Nephron (organoid): ENCODE data around the gene MYO1B.
A peak's percentile ranks its signal among the peaks of the same experiment; 100 is the strongest.

Experiments used
- H3K27ac Mint-ChIP-seq, 3 experiments: 2 replicates each; pipeline ENCODE4 v1.8.0; 2020; ENCODE audit warnings: mixed read lengths in 3 of 3, mild to moderate bottlenecking in 2 of 3, moderate library complexity in 1 of 3
- H3K27me3 Mint-ChIP-seq: 2 replicates; pipeline ENCODE4 v1.8.0; 2021; ENCODE audit warnings: low read depth, mild to moderate bottlenecking, moderate library complexity, mixed read lengths
- H3K36me3 Mint-ChIP-seq: 2 replicates; pipeline ENCODE4 v1.8.0; 2020; ENCODE audit warnings: low read depth, mixed read lengths
- H3K4me1 Mint-ChIP-seq: 2 replicates; pipeline ENCODE4 v1.8.0; 2020; ENCODE audit warnings: mixed read lengths
- H3K4me3 Mint-ChIP-seq, 3 experiments: 2 replicates each; pipeline ENCODE4 v1.8.0; 2020; ENCODE audit warnings: mild to moderate bottlenecking in 3 of 3, mixed read lengths in 3 of 3, moderate library complexity in 2 of 3
- H3K9me3 Mint-ChIP-seq: 2 replicates; pipeline ENCODE4 v1.8.0; 2020; ENCODE audit warnings: mixed read lengths
- CTCF ChIP-seq, 3 experiments: fragments of 200-600 bp; sonication (generic); IDR thresholded peaks; one replicate each; pipeline ENCODE4 v1.5.0; 2021; ENCODE audit warnings: antibody characterized with exemption in 3 of 3; ENCODE audit not compliant: unreplicated experiment in 3 of 3

Gene MYO1B

GRCh38 chr2:191234376-191234775 is 10.8 kb upstream of the MYO1B start:
- TF ChIP-seq CTCF (IDR thresholded peaks at IDR 0.05; ENCODE audit: unreplicated experiment in 3 of 3), result no peak
- H3K27ac Mint-ChIP-seq, result no peak overlapping the region
- H3K4me1 Mint-ChIP-seq, result peaks cover 21% of the 10 kb centered on the region
- H3K4me3 Mint-ChIP-seq, result no peak overlapping the region
- H3K36me3 Mint-ChIP-seq, result no peaks in the 10 kb centered on the region
- H3K9me3 Mint-ChIP-seq, result no peaks in the 10 kb centered on the region
- H3K27me3 Mint-ChIP-seq, result no peaks in the 10 kb centered on the region

GRCh38 chr2:191240871-191241270 is 4.3 kb upstream of the MYO1B start:
- H3K36me3 Mint-ChIP-seq, result peaks cover 13% of the 10 kb centered on the region
- H3K27ac Mint-ChIP-seq, result no peak overlapping the region
- no peaks in the 10 kb centered on the region for H3K27me3 Mint-ChIP-seq
- no peak overlapping the region for H3K4me3 Mint-ChIP-seq
- H3K9me3 Mint-ChIP-seq, result no peaks in the 10 kb centered on the region
- no peak for TF ChIP-seq CTCF (IDR thresholded peaks at IDR 0.05; ENCODE audit: unreplicated experiment in 3 of 3)
- H3K4me1 Mint-ChIP-seq, result no peaks in the 10 kb centered on the region

- Mint-ChIP-seq H3K4me1 (peaks cover 3% of the 10 kb centered on the region), H3K36me3 (peaks cover 13% of the 10 kb centered on the region), H3K4me3 (no peak overlapping the region), H3K27ac (no peak overlapping the region), H3K27me3 (no peaks in the 10 kb centered on the region), H3K9me3 (no peaks in the 10 kb centered on the region)
- TF ChIP-seq CTCF (IDR thresholded peaks at IDR 0.05; ENCODE audit: unreplicated experiment in 3 of 3), result no peak
Observed at GRCh38 chr2:191241418-191241817, 3.8 kb upstream of the MYO1B start.

GRCh38 chr2:191243154-191243553 is 2.0 kb upstream of the MYO1B start:
- no peak for TF ChIP-seq CTCF (IDR thresholded peaks at IDR 0.05; ENCODE audit: unreplicated experiment in 3 of 3)
- no peaks in the 10 kb centered on the region for H3K9me3 Mint-ChIP-seq
- peaks cover 13% of the 10 kb centered on the region for H3K36me3 Mint-ChIP-seq
- no peaks in the 10 kb centered on the region for H3K27me3 Mint-ChIP-seq
- H3K27ac Mint-ChIP-seq, result no peak overlapping the region
- peaks cover 20% of the 10 kb centered on the region for H3K4me1 Mint-ChIP-seq
- H3K4me3 Mint-ChIP-seq, result peak overlapping the region in 2 of 3 experiments; percentile 8 to 46

- peak overlapping the region; percentile 77 to 85 (median 81) for H3K27ac Mint-ChIP-seq
- H3K27me3 Mint-ChIP-seq, result no peaks in the 10 kb centered on the region
Observed at GRCh38 chr2:191244350-191244749, 854 bp upstream of the MYO1B start.

More at GRCh38 chr2:191244350-191244749, 854 bp upstream of the MYO1B start:
- Mint-ChIP-seq H3K4me1 (peaks cover 29% of the 10 kb centered on the region), H3K36me3 (peaks cover 13% of the 10 kb centered on the region), H3K9me3 (no peaks in the 10 kb centered on the region), H3K4me3 (peak overlapping the region; percentile 80 to 90 (median 89))
- TF ChIP-seq CTCF (IDR thresholded peaks at IDR 0.05; ENCODE audit: unreplicated experiment in 3 of 3), result no peak
